MCF 10A (cell line): ENCODE data around the gene SLC9A3. TPM values are rescaled to one million over a fixed set of nuclear protein-coding genes. Genes with fewer than 3 reads are reported as not detected.

Experiments
- BruUV-seq: library from RNA; stranded (reverse); fragments of 400-500 nt; replicated peaks from 2 replicates; lab custom pipeline; 2021; lab: Mats Ljungman, UMichigan
- CTCF ChIA-PET: fragments of 300-600 bp; sonication (Branson Sonifier 250); formaldehyde crosslinking; extraction: SDS; loops from one replicate; lab custom pipeline; 2021; ENCODE audit warnings: antibody characterized with exemption, inconsistent platforms; lab: Yijun Ruan, JAX
- POLR2A ChIA-PET: fragments of 300-600, 350-650 bp; sonication (Branson Sonifier 250); formaldehyde crosslinking; extraction: SDS; loops from one replicate; lab custom pipeline; 2020; ENCODE audit warnings: antibody characterized with exemption, inconsistent platforms; lab: Yijun Ruan, JAX
- DNase-seq: peaks from one replicate; pipeline ENCODE4 v3.0.0-alpha.2; 2018; ENCODE audit not compliant: unreplicated experiment
- H3K27ac Mint-ChIP-seq: one replicate; pipeline ENCODE4 v1.8.0; 2022; ENCODE audit warnings: mild to moderate bottlenecking, low read depth, mixed read lengths; ENCODE audit not compliant: unreplicated experiment
- H3K27me3 Mint-ChIP-seq: one replicate; pipeline ENCODE4 v1.8.0; 2022; ENCODE audit warnings: mixed read lengths; ENCODE audit not compliant: insufficient read depth, unreplicated experiment
- H3K36me3 Mint-ChIP-seq: one replicate; pipeline ENCODE4 v1.8.0; 2022; ENCODE audit warnings: mild to moderate bottlenecking, moderate library complexity, mixed read lengths; ENCODE audit not compliant: insufficient read depth, unreplicated experiment
- H3K4me1 Mint-ChIP-seq: one replicate; pipeline ENCODE4 v1.8.0; 2022; ENCODE audit warnings: mixed read lengths; ENCODE audit not compliant: insufficient read depth, unreplicated experiment
- H3K4me3 Mint-ChIP-seq: one replicate; pipeline ENCODE4 v1.8.0; 2022; ENCODE audit warnings: mild to moderate bottlenecking, moderate library complexity, mixed read lengths; ENCODE audit not compliant: unreplicated experiment
- H3K9me3 Mint-ChIP-seq: one replicate; pipeline ENCODE4 v1.8.0; 2022; ENCODE audit warnings: mixed read lengths; ENCODE audit not compliant: unreplicated experiment
- CTCF ChIP-seq: fragments of 200-600 bp; IDR thresholded peaks from one replicate; pipeline ENCODE4 v1.8.0; 2022; ENCODE audit warnings: antibody characterized with exemption, mild to moderate bottlenecking; ENCODE audit not compliant: unreplicated experiment
- intact Hi-C: fragments of 100-400 bp; cut with micrococcal nuclease; formaldehyde crosslinking; loops from 2 replicates; pipeline ENCODE4 v1.14.1; 2022
- total RNA-seq: library from RNA; stranded (reverse); gene quantifications from 2 replicates; pipeline ENCODE4 v1.2.3, GENCODE V29; 2022

SLC9A3 gene
- total RNA-seq, 1 experiment from 2014 or later: 1.0 TPM

DNA sequence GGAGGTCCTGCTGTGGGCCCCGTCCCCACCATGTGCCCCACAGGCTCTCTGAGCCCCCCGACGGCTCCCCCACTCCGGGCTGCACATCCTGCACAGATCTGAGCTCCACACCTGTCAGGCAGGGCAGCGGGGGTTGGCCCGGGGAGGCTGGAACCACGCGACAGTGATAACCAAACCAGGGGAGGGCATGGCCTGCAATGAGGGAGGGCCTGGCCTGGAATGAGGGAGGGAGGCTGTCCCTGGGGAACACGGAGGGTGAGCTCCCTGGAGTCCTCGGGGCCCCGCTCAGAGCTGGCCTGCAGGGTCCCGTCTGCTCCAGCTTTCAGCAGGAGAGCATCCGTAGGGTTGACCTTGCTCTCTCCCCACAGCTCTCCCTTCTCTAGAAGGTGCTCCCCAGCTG, 30.5 kb downstream of the SLC9A3 start:
- CTCF ChIA-PET: interaction anchor here (0.6 to 1.1 kb wide), 3 partner anchors 20 to 47 kb away, joined by 3 read pairs; no protein-coding TSS in a partner anchor
- Mint-ChIP-seq H3K36me3 (no peaks in the 10 kb centered on the region), H3K27me3 (peaks cover 16% of the 10 kb centered on the region), H3K27ac (no peak overlapping the region), H3K4me1 (no peaks in the 10 kb centered on the region), H3K9me3 (no peaks in the 10 kb centered on the region), H3K4me3 (no peak overlapping the region)
- no peak for TF ChIP-seq CTCF
- intact Hi-C loops: no loop called here
- no peak for DNase-seq
- no TSS peak for BruUV-seq
- POLR2A ChIA-PET: no interaction called here

DNA sequence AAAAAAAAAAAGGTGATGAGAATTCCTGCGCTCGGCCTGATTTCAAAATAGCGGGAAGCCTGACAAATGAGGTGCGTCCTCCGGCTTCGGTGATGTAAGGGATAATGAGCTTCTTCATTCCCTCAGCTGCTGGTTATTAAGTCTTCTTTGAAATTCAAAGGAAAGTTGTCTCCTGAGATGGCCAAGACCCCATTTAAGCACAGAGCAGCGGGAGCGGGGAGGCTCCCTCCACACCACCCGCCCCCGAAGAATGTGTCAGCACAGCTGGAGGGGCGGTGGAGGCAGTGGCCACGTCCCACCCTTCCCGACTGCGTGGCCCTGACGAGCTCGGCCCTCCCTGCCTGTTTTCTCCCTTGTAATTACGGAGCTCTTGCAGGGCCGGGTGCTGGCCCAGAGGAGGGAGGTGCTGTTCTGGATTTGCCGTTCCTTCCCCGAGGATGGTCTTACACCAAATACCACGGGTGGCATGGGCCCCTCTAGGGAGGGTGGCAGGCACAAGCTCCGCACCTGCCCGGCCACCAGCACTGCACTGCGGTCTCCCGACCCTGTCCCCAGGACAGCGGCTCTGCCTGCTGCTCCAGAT, 31.0 kb downstream of the SLC9A3 start:
- no peak for TF ChIP-seq CTCF
- BruUV-seq: no TSS peak
- Mint-ChIP-seq H3K36me3 (no peaks in the 10 kb centered on the region), H3K4me1 (no peaks in the 10 kb centered on the region), H3K27ac (no peak overlapping the region), H3K4me3 (no peak overlapping the region), H3K27me3 (peaks cover 11% of the 10 kb centered on the region), H3K9me3 (no peaks in the 10 kb centered on the region)
- ChIA-PET POLR2A (interaction anchor here (0.6 kb wide), 1 partner anchor 16 kb away, joined by 3 read pairs; no protein-coding TSS in a partner anchor), CTCF (interaction anchor here (0.6 to 1.1 kb wide), 4 partner anchors 19 to 184 kb away, joined by 3 read pairs; no protein-coding TSS in a partner anchor)
- intact Hi-C loops: no loop called here
- DNase-seq: no peak

- Mint-ChIP-seq H3K36me3 (no peaks in the 10 kb centered on the region), H3K27me3 (peaks cover 3% of the 10 kb centered on the region)
- POLR2A ChIA-PET: no interaction called here
Measured at GRCh38 chr5:492314-492893, 31.8 kb downstream of the SLC9A3 start.

DNA sequence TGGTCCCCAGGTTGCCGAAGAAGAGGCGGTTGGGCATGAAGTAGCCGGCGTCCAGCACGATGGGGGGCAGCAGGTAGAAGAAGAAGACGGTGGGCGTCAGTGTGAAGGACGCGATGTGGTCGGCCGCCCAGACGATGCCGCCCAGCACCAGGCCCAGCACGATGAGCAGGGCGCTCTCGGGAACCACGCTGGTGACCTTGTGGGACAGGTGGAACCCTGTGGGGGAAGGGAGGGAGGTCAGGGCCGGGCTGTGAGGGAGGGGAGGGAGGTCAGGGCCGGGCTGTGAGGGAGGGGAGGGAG, 32.4 kb downstream of the SLC9A3 start:
- Mint-ChIP-seq H3K4me1 (no peaks in the 10 kb centered on the region), H3K27me3 (no peaks in the 10 kb centered on the region), H3K9me3 (no peaks in the 10 kb centered on the region), H3K27ac (no peak overlapping the region), H3K4me3 (no peak overlapping the region), H3K36me3 (no peaks in the 10 kb centered on the region)
- CTCF ChIA-PET: no interaction called here
- TF ChIP-seq CTCF: no peak
- no peak for DNase-seq
- no TSS peak for BruUV-seq
- intact Hi-C loops: no loop called here
- POLR2A ChIA-PET: no interaction called here

More at GRCh38 chr5:492314-492893, 31.8 kb downstream of the SLC9A3 start:
- H3K4me3 Mint-ChIP-seq: no peak overlapping the region
- no peaks in the 10 kb centered on the region for H3K4me1 Mint-ChIP-seq
- DNase-seq: no peak
- CTCF ChIA-PET: interaction anchor here (1.1 kb wide), 1 partner anchor 19 kb away, joined by 3 read pairs; no protein-coding TSS in a partner anchor
- no peak for TF ChIP-seq CTCF
- intact Hi-C loops: no loop called here
- BruUV-seq: no TSS peak
- H3K9me3 Mint-ChIP-seq: no peaks in the 10 kb centered on the region
- H3K27ac Mint-ChIP-seq: no peak overlapping the region
